Epithelial cell of prostate (primary cell): Measurements from ENCODE around the gene SLC16A2.
"Not testable (repeated sequence)": the region's sequence is repeated elsewhere in the genome, so short reads cannot be mapped to it uniquely, and the experiment has no call there.

Source experiments
- DNase-seq: peaks from one replicate; pipeline ENCODE4 v3.0.0-alpha.2; 2011; ENCODE audit warnings: low read depth, low spot score
- H3K27ac ChIP-seq: fragments of 450-650 bp; 2 replicates; pipeline ENCODE4 v1.5.1; 2017; ENCODE audit warnings: mild to moderate bottlenecking

SLC16A2 gene

DNA sequence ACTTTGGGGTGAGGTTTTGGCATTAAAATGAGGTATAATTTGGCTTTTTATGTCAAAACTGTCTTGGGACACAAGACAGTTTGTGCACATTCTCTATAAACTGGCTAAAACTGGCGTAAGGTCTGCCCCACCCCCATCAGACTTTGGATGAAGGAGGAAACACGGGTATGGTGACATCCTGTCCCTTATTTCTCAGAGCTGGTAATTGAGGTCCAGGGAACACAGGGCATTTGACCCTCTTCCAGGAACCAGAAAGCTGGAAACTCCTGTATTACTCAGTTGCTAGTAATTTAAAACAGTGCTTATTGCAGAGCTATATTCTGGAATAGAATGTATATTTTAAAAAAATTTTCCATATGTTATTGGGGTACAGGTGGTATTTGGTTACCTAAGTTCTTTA, 78.8 kb downstream of the SLC16A2 start:
- H3K27ac ChIP-seq: no peak overlapping the region
- no peak for DNase-seq

DNA sequence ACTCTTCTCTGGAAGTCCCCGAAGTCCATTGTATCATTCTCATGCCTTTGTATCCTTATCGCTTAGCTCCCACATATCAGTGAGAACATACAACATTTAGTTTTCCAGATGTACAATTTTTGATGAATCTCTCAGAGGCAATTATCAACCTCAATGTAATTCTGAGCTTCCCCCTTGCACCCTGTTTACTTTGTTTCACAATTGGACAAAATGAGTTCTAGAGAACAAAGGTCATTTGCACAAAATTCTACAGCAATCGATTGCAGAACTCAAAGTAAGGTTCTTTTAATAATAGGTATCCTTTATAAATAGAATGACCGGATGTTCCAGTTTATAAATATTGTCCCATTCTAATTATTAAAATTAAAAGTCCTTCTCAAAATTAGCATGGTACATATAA, 79.3 kb downstream of the SLC16A2 start:
- DNase-seq: no peak
- H3K27ac ChIP-seq: no peak overlapping the region

DNA sequence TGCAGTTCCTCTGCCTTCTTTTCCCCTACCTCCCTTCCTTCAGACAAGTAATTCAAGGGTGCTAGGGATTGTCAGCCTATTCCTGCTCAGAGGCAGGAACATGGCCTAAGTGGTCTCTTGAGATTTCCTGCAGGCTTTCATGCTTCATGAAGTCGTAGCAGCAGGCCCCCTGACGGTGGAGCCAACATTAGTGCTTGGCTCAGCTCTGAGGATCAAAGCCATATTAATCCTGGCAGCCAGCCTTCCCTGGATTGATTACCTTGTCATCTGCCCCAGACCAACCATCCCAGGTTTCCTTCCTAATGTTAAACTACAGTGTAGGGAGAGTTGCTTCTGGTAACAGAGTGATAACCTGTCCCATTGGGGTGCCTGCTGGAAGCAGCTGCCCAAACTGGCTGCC, 84.1 kb downstream of the SLC16A2 start:
- H3K27ac ChIP-seq: no peak overlapping the region
- DNase-seq: no peak

DNA sequence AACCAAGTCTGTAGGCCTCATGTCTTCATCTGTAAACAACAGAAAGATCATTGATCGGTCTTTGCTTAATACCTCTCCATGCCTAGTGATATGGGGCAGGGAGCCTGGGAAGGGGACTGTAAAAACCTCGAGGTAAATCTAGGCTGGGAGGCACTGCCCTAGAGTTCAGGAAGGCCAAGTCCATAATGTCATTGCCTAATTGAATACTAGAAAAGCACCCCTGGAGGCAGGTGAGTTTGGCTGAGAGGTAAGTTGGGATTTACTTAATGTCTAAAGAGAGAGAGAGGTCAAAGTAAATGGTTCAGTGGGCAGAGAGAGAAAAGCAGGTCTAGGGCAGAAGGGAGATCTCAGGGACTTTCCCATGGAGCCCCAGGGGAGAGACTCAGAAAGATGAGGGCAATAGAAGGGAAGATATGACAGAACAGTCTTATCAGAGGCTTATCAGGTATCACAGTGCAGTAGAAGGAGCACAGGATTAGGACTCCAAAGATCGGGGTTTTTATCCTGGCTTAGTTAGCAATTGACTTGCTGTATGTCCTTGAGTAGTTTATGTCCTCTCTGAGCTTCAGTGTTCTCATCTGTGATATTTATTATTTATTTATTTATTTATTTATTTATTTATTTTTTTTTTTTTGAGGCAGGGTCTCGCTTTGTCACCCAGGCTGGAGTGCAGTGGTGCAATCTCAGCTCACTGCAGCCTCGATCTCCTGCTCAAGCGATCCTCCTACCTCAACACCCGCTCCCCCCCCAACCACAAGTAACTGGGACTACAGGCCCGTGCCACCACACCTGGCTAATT, 85.2 kb downstream of the SLC16A2 start:
- H3K27ac ChIP-seq: no peak overlapping the region
- DNase-seq: no peak

DNA sequence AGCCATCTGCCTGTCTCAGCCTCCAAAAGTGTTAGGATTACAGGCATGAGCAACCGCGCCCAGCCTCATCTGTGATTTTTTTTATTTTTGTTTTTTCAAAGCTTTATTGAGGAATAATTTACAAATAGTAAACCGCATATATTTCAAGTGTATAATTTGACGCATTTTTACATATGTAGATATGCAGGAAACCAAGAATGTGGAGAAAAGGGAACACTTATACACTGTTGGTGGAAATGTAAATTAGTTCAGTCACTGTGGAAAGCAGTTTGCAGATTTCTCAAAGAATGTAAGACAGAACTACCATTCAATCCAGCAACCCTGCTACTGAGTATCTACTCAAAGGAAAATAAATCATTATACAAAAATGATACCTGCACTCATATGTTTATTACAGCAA, 85.9 kb downstream of the SLC16A2 start:
- no peak for DNase-seq
- no peak overlapping the region for H3K27ac ChIP-seq

DNA sequence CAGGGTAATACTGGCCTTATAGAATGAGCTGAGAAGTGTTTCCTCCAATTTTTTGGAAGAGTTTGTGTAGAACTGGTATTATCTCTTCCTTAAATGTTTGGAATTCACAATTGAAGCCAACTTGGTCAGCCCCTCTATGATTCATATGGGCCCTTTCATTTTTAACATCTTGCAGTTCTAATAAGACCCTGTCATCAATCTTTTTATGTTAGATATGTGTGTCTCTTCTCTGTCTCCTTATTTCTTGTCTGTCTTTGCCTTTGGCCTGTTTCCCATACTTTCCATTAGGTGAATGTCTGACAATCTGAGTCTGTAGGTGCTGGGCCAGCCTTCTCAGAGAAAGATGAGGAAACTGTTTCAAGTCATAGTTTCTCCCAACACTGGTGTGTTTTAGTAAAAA, 88.7 kb downstream of the SLC16A2 start:
- DNase-seq: no peak
- no peak overlapping the region for H3K27ac ChIP-seq

DNA sequence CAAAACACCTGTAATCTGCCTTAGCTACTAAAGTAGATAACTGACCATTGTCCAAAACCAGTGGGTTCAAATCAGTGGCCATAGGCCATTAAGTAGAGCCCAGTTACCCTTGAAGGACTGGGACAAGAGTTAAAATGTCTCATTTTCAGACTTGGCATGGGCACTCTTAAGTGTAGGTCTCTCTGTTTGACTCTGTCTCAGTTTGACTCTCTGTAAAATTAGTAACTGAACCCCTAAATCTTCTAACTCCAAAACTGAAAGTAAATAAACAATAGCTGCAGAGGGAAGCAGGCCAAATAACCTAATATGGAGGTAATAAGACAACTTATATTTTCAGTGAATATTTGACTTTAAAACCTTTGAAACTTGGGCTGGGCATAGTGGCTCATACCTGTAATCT, 89.1 kb downstream of the SLC16A2 start:
- H3K27ac ChIP-seq: no peak overlapping the region
- DNase-seq: no peak

DNA sequence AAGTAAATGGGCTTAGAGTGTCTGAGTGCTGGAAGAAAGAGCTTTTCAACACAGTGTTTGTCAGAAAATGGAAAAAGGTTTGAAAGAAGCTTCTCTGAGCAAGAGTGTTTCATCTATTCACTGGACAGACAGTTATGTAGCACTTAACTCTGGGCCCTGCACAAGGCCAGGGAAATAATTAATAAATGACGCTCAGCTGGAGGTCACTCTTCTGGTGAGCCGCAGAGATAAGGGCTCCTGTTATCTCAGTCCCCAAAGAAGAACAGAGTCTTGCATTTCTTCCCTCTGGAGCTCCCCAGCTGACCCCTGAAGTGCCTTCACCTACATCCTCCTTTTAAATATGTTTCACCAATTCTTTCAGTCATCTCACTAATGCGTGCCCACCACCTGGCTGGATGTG, 90.4 kb downstream of the SLC16A2 start:
- no peak overlapping the region for H3K27ac ChIP-seq
- DNase-seq: no peak

DNA sequence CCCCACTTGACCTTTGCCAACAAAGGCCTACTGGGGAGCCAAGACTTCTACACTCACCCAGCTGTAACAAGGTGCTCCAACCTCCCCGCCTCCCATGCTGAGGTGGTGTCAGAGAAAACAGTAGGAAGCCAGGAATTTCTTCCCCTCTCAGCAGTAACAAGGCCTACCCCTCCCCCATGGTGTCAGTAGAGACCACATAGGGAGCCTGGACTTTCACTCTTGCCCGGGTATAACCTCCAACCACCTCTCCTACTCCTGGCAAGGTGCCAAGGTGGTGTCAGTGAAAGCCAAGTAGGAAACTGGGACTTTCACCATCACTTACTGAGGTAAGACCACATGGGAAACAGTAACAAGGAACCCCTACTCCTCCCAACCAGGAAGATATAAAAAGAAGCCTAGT, 93.1 kb downstream of the SLC16A2 start:
- no peak for DNase-seq
- H3K27ac ChIP-seq: no peak overlapping the region

DNA sequence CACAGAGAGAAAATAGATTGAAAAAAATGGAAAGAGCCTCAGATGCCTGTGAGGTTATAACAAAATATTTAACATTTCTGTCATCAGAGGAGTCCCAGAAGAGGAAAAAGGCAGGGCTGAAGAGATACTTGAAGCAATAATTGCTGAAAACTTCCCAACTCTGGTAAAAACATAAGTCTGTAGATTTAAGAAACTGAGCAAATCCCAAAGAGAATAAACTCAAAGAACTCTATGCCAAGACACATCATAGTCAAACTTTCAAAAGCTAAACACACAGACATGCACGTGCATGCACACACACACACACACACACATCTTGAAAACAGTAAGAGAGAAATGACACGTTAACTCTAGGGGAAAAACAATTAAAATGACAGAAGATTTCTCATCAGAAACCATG, 94.1 kb downstream of the SLC16A2 start:
- DNase-seq: no peak
- H3K27ac ChIP-seq: no peak overlapping the region

DNA sequence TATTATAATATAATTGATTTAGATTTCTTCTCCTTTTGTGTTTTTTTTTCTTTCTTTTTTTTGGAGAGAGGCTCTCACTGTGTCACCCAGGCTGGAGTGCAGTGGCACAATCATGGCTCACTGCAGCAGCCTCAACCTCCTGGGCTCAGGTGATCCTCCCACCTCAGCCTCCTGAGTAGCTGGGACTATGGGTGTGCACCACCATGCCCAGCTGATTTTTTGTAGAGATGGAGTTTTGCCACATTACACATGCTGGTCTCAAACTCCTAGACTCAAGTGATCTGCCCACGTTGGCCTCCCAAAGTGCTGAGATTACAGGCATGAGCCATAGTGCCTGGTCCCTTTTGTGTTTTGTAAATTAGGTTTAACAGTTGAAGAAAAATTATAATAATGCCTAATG, 94.7 kb downstream of the SLC16A2 start:
- H3K27ac ChIP-seq, DNase-seq: not testable (repeated sequence)

DNA sequence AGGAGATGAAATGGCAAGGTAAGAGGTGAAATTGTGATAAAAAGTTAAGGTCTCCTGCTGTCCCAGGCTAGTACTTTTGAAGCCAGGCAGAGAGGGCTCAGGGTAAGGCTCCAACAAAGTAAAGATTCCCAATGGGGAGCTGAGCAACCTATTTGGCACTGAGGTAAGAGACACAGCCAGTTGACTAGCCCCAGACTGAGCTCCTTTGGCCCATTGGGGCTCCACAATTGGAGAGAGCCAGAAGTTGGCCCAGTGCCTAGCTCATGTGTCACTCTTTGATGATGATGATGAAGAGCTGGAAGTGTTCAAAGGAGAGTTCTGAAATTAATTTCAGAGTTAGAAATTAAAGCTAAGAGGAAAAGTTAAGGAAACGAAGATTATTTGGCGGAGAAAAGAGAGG, 98.6 kb downstream of the SLC16A2 start:
- no peak for DNase-seq
- no peak overlapping the region for H3K27ac ChIP-seq

DNA sequence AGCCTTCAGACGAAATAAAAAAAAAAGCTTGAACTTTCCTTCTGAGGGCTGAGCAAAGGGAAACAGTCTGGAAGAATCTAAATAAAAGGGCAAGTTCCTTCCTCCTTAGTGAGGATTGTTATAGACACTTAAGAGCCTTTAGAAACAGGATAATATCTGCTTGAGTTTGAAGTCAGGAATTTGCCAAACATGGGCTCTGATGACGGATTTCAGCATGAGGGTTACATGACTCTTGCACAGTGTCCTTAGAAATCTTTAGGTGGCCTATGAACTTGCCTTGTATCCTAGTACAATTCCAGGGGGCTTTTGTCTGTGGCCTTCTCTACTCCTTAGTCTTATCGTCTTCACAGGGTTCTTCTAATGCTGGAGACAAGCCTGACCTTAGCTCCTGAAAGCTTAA, 99.0 kb downstream of the SLC16A2 start:
- no peak for DNase-seq

DNA sequence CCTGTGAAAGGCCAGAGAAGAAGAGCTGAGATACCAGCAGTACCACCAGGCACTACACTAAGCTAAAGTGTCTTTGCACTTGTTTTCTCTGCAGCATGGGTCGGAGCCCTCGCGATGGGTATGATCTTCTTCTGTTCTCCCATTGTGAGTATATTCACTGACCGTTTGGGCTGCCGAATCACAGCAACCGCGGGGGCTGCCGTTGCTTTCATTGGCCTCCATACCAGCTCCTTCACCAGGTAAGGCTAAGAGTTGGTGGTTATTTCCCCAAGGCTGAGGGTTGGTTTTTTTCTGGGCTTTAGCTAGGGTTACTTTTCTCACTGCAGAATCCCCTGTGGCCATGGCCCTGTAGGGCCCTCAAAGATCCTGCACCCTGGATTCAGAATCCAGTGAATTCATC, 99.6 kb downstream of the SLC16A2 start:
- no peak for DNase-seq
- no peak overlapping the region for H3K27ac ChIP-seq

More for the DNA sequence above, 99.0 kb downstream of the SLC16A2 start:
- H3K27ac ChIP-seq: no peak overlapping the region

DNA sequence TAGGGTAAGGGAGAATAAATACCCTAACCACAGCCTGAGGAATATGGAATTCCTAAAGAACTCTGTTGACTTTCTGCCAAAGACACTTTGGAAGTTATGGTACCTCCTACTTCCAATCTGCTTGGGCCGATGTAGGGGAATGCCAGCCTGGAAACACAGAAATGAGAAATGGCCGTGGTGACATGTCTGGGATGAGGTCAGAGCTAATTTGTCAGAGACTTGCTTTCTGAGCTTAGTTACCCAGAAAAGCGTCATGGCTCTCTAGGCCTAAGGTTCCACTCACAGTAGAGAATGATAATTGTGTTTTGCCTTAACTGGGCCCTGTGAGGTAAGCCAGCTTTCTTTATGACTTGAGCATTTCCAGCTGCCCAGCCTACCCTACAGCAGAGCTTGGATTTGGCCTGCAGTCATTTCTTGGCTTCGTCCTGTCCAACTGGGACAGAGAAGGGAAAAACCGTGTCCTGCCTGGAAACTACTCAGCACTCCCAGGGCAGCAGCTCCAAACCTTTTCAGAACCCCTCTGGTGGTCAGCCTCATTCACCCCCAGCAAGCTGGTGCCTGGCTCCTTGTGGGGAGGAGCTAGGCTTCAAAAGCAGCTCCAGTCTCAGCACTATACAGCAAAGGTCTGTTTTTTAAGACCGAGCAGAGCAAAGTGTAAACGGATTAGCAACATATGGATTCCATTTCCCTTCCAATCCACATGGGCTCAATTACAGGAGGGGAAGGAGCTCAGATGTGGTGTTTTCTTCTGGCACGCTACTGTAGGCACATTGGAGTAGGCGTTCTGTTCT, 100.9 kb downstream of the SLC16A2 start:
- no peak for DNase-seq
- H3K27ac ChIP-seq: no peak overlapping the region

DNA sequence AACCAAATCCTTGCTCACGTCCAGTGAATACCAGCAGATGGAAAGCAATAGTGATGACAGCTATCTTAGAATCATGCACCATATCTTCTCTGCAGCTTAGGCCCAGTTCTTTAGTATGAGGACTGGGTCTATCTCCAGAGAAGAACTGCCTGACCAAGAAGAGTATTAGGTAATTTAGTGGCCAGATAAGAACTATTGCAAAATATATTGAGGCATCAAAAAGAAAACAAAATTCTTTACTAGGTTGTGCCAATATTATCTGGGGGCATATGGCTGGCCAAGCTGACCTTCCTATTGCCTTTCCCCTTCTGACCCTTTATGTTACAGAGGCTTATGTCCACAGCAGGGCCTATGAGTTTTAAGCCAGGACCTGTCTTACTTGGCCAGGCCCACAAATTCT, 101.9 kb downstream of the SLC16A2 start:
- DNase-seq: no peak
- H3K27ac ChIP-seq: no peak overlapping the region

DNA sequence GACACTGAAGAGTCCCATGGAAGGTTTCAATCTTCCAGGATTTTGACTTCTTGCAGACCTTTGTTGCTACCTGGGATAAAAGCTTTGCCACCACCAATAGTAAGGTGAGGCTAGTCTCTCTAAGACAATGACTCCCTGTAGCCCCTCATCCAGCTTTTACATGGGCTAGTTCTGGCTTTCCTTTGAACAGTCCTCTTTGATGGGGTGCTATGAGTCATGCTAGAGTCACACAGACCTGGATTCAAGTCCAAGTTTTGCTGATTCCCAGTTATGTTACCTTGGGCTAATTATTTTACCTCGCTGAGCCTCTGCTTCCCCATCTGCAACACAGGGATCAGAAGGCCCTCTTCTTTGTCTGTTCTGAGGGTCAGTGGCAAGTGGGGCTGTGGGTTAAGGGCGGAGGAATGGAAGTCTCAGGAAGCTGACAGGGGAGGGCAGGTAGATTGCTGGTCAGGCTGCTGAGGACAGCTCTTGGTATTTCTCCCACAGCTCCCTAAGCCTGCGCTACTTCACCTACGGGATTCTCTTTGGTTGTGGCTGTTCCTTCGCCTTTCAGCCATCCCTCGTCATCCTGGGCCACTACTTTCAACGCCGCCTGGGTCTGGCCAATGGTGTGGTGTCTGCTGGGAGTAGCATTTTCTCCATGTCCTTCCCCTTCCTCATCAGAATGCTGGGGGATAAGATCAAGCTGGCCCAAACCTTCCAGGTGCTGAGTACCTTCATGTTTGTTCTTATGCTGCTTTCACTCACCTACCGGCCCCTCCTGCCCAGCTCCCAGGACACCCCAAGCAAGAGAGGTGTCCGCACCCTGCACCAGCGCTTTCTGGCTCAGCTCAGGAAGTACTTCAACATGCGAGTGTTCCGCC, 102.8 kb downstream of the SLC16A2 start:
- no peak for DNase-seq
- H3K27ac ChIP-seq: no peak overlapping the region

DNA sequence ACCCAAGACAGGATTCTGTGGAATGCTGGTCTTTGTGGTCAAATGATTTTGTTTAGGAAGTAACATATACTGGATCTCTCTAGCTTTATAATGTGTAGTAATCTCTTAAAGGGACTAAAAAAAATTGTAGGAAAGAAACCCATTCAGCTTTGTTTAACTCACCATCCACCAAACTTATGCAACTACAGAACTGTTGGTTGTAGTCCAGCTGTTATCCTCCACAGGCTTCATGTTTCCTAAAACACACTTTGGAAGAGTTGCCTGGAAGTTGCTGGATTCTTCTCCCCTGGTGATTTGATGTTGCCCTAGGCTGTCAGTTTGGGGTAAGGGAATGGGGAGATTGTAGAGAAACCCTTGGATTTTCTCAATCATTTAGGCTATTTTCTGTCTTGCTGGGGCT, 103.8 kb downstream of the SLC16A2 start:
- no peak for DNase-seq
- no peak overlapping the region for H3K27ac ChIP-seq

DNA sequence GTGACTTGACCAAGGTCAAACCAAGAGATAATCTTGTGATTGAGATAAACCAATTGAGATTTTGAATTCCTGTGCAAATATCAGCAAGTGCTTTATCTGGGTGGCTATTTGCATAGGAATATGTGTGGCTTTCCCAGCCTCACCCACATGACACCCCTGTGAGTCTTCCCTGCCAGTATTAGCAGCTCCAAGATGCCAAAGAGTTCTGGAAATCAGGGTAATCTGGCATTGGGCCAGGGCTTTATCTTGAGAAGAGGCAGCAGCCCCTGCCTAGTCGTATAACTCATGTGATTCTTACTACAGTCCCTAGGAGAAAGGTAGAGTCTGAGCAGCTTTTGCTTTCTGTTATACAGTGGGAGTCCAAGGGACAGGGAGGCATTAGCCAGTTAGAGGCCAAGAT, 105.5 kb downstream of the SLC16A2 start:
- DNase-seq: no peak
- no peak overlapping the region for H3K27ac ChIP-seq

DNA sequence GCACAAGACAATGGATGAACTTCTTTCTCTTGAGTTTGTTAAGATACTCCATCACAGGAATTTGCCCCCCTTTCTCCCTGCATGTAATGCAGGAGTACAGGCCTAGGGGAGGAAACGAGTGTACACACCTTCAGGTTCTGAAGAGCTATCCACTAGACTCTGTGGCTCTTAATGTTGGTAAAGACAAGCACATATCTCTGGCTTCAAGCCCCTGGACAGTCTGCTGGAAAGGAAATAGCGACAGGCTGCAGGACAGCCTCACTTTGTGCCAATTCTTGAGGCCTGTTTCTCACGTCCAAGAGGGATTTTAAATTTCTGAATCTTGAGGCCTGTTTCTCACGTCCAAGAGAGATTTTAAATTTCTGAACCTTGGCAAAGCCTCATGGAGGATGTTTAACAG, 106.1 kb downstream of the SLC16A2 start:
- DNase-seq: no peak
- H3K27ac ChIP-seq: no peak overlapping the region

DNA sequence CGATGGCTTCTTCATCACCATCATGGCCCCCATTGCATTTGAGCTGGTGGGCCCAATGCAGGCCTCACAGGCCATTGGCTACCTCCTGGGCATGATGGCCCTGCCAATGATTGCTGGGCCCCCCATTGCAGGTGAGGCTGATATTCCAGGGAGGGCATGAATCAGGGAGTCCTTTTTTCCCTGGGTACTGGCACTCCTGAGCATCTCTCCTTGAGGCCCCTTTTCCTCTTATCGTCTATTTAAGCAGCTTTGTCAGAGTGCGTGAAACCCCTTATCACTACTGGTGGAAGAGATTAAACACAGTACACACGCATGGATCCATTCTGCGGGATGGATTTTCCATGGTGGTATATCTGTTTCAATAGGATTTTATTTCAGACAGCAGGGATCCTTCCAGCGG, 108.0 kb downstream of the SLC16A2 start:
- no peak for DNase-seq
- H3K27ac ChIP-seq: no peak overlapping the region
